DND-41 (cell line): ENCODE results near the gene SLC30A2.

Source experiments
- CTCF ChIP-seq: IDR thresholded peaks from 2 replicates; pipeline ENCODE4 v1.5.1; 2012; ENCODE audit warnings: borderline replicate concordance, low read length, moderate library complexity, mild to moderate bottlenecking; ENCODE audit not compliant: poor library complexity, severe bottlenecking; ENCODE audit errors: extremely low read depth
- EZH2 ChIP-seq: IDR thresholded peaks from 3 replicates; pipeline ENCODE4 v1.6.1; 2012; ENCODE audit warnings: borderline replicate concordance, low read depth, mild to moderate bottlenecking, moderate library complexity, low read length, inconsistent platforms; ENCODE audit not compliant: severe bottlenecking

- TF ChIP-seq EZH2 (no peak), CTCF (no peak)
Observed at GRCh38 chr1:26023826-26024225, 22.1 kb downstream of the SLC30A2 start.
